GM23248 (cell line): ENCODE results near the gene HNRNPH3.

ENCODE experiments used
- EZH2 ChIP-seq: fragments of 200-600 bp; sonication (generic); IDR thresholded peaks from 2 replicates; pipeline ENCODE4 v1.6.1; 2018; ENCODE audit warnings: antibody characterized with exemption, mild to moderate bottlenecking; ENCODE audit not compliant: insufficient read depth, poor library complexity, severe bottlenecking
- EZH2phosphoT487 ChIP-seq: fragments of 200-600 bp; sonication (generic); IDR thresholded peaks from 2 replicates; pipeline ENCODE4 v1.6.1; 2018; ENCODE audit warnings: antibody characterized with exemption, moderate library complexity, mild to moderate bottlenecking, low read depth; ENCODE audit not compliant: insufficient read depth

- no peak for TF ChIP-seq EZH2
- TF ChIP-seq EZH2phosphoT487: no peak
Measured at GRCh38 chr10:68302503-68302823, 29.4 kb upstream of the HNRNPH3 start.
